GM23338 (cell line): Measurements from ENCODE around the gene CASQ2. TPM values are rescaled to one million over a fixed set of nuclear protein-coding genes. Genes with fewer than 3 reads are reported as not detected.

Source experiments
- ATAC-seq: fragments of 200-7000 bp; cut with Tn5 transposase; 3 replicates; pipeline ENCODE4 v1.9.1; 2020
- DNase-seq: peaks from one replicate; pipeline ENCODE4 v3.0.0-alpha.2; 2015; ENCODE audit warnings: low spot score
- H2AFZ ChIP-seq: fragments of 200-600 bp; sonication (generic); 2 replicates; pipeline ENCODE4 v1.8.0; 2016; ENCODE audit warnings: antibody characterized with exemption, mild to moderate bottlenecking, moderate library complexity
- H3F3A ChIP-seq: fragments of 200-600 bp; sonication (generic); replicated peaks from 2 replicates; pipeline ENCODE4 v1.8.0; 2017; ENCODE audit warnings: antibody characterized with exemption, mixed run types, low read depth
- H3K27ac ChIP-seq: fragments of 200-600 bp; sonication (generic); 2 replicates; pipeline ENCODE4 v1.6.1; 2016; ENCODE audit warnings: low read depth
- H3K27me3 ChIP-seq: fragments of 200-600 bp; sonication (generic); 2 replicates; pipeline ENCODE4 v1.8.0; 2016; ENCODE audit warnings: mild to moderate bottlenecking, mixed run types, moderate library complexity; ENCODE audit not compliant: insufficient read depth
- H3K36me3 ChIP-seq: fragments of 200-600 bp; sonication (generic); 2 replicates; pipeline ENCODE4 v1.8.0; 2016; ENCODE audit warnings: mild to moderate bottlenecking; ENCODE audit not compliant: insufficient read depth
- H3K4me1 ChIP-seq: fragments of 200-600 bp; sonication (generic); 2 replicates; pipeline ENCODE4 v1.8.0; 2016; ENCODE audit warnings: mild to moderate bottlenecking, moderate library complexity; ENCODE audit not compliant: insufficient read depth
- H3K4me2 ChIP-seq: fragments of 200-600 bp; sonication (generic); 2 replicates; pipeline ENCODE4 v1.7.1; 2017; ENCODE audit warnings: mixed run types
- H3K4me3 ChIP-seq: fragments of 200-600 bp; sonication (generic); 2 replicates; pipeline ENCODE4 v1.6.1; 2016; ENCODE audit warnings: mixed run types
- H3K79me2 ChIP-seq: fragments of 200-600 bp; sonication (generic); replicated peaks from 2 replicates; pipeline ENCODE4 v1.8.0; 2017; ENCODE audit warnings: mild to moderate bottlenecking; ENCODE audit not compliant: insufficient read depth
- H3K9me2 ChIP-seq: fragments of 200-600 bp; sonication (generic); 2 replicates; pipeline ENCODE4 v1.8.0; 2017; ENCODE audit not compliant: insufficient read depth
- H4K20me1 ChIP-seq: fragments of 200-600 bp; sonication (generic); replicated peaks from 2 replicates; pipeline ENCODE4 v1.8.0; 2017; ENCODE audit warnings: mild to moderate bottlenecking; ENCODE audit not compliant: insufficient read depth
- H3K27ac Mint-ChIP-seq: 2 replicates; pipeline ENCODE4 v1.8.0; 2020; ENCODE audit warnings: inconsistent platforms, mild to moderate bottlenecking, moderate library complexity, mixed read lengths
- H3K27me3 Mint-ChIP-seq: 3 replicates; pipeline ENCODE4 v1.8.0; 2022; ENCODE audit warnings: low read depth, mild to moderate bottlenecking, moderate library complexity, mixed read lengths, inconsistent platforms; ENCODE audit not compliant: insufficient read depth, poor library complexity
- H3K36me3 Mint-ChIP-seq: 3 replicates; pipeline ENCODE4 v1.8.0; 2021; ENCODE audit warnings: low read depth, mild to moderate bottlenecking, inconsistent platforms, moderate library complexity, mixed read lengths
- H3K4me1 Mint-ChIP-seq: 3 replicates; pipeline ENCODE4 v1.8.0; 2020; ENCODE audit warnings: mild to moderate bottlenecking, inconsistent platforms, mixed read lengths
- H3K4me3 Mint-ChIP-seq: 3 replicates; pipeline ENCODE4 v1.8.0; 2021; ENCODE audit warnings: moderate library complexity, mild to moderate bottlenecking, inconsistent platforms, mixed read lengths
- H3K9me3 Mint-ChIP-seq: 3 replicates; pipeline ENCODE4 v1.8.0; 2020; ENCODE audit warnings: moderate library complexity, mild to moderate bottlenecking, inconsistent platforms, mixed read lengths
- CREB1 ChIP-seq: fragments of 250-450 bp; sonication (Bioruptor Pico); IDR thresholded peaks from 2 replicates; pipeline ENCODE4 v1.5.0; 2020; ENCODE audit warnings: low read depth, mild to moderate bottlenecking, moderate library complexity
- EZH2 ChIP-seq: fragments of 200-600 bp; sonication (generic); IDR thresholded peaks from one replicate; pipeline ENCODE4 v1.8.0; 2017; ENCODE audit warnings: antibody characterized with exemption, mild to moderate bottlenecking, low read depth; ENCODE audit not compliant: unreplicated experiment
- EZH2phosphoT487 ChIP-seq: fragments of 200-600 bp; sonication (generic); IDR thresholded peaks from one replicate; pipeline ENCODE4 v1.8.1; 2018; ENCODE audit warnings: antibody characterized with exemption; ENCODE audit not compliant: unreplicated experiment
- NANOG ChIP-seq: IDR thresholded peaks from 2 replicates; pipeline ENCODE4 v1.6.1; 2016; ENCODE audit warnings: antibody characterized with exemption, borderline replicate concordance
- POLR2AphosphoS5 ChIP-seq: IDR thresholded peaks from 2 replicates; pipeline ENCODE4 v1.6.1; 2016; ENCODE audit warnings: antibody characterized with exemption, low read depth
- ZNF114 ChIP-seq: fragments of 250-450 bp; sonication (Bioruptor Pico); IDR thresholded peaks from 2 replicates; pipeline ENCODE4 v1.5.0; 2020; ENCODE audit warnings: mild to moderate bottlenecking, moderate library complexity
- polyA plus RNA-seq: library from polyadenylated mRNA; unstranded; fragments of >200 nt; fragmentation: Nextera tagmentation; extraction: Ambion mirVana; gene quantifications from 2 replicates; pipeline ENCODE4 v1.2.1, GENCODE V29; 2016
- total RNA-seq: library from RNA; depleted of rRNA; stranded (reverse); fragments of >200 nt; shearing (Covaris generic); gene quantifications from 2 replicates; pipeline ENCODE4 v1.2.3, GENCODE V29; 2014
- TF ChIP-seq, protein P1 (sequence below): IDR thresholded peaks from 2 replicates; pipeline ENCODE4 v1.6.1; 2016; ENCODE audit warnings: antibody characterized with exemption
- TF ChIP-seq, protein P2 (sequence below): IDR thresholded peaks from one replicate; pipeline ENCODE4 v1.6.1; 2018; ENCODE audit warnings: antibody characterized with exemption; ENCODE audit not compliant: unreplicated experiment

Gene CASQ2
- total and polyA plus RNA-seq, 2 experiments from 2014 or later, result not detected

DNA sequence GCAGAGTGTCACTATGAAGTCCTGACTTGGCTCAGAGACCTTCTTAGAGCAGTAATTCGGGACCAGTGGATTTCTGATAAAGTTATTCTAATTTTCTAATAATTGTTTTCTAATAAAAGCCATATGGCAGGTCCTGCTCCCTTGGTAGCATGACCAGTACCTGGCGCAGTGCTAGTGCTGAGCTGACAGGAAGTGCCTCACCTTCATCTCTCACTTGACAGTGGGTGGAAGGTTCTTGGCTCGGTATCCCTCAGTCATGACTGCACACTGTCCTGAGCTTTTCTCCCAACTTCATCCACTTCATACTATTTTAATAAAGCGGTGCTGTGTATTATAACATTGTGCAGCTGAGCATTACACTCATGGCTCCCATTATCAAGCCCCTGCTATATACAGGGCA lies 112.6 kb downstream of the CASQ2 start (continued):
- TF ChIP-seq, protein P1, sequence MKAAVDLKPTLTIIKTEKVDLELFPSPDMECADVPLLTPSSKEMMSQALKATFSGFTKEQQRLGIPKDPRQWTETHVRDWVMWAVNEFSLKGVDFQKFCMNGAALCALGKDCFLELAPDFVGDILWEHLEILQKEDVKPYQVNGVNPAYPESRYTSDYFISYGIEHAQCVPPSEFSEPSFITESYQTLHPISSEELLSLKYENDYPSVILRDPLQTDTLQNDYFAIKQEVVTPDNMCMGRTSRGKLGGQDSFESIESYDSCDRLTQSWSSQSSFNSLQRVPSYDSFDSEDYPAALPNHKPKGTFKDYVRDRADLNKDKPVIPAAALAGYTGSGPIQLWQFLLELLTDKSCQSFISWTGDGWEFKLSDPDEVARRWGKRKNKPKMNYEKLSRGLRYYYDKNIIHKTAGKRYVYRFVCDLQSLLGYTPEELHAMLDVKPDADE, result no peak
- no peak for TF ChIP-seq EZH2phosphoT487

DNA sequence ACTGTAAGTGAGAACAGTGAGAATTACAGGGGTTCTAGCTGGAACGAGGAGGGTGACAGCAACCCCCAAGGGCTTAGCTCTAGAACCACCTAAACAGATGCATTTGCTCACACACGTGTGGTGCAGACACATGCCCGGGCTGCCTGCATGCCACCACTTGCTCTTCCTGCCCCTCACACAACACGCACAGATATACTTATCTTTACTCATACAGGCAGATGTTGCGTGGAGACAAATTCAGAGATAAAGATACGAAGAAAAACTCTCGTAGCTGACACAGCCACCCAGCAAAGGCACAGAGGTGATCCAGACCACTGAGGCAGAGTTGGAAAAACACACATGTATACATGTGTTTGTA lies 113.2 kb downstream of the CASQ2 start:
- peaks cover 29% of the 10 kb centered on the region for H3K36me3 Mint-ChIP-seq
- Histone ChIP-seq H3K36me3 (no peaks in the 10 kb centered on the region), H3F3A (no peaks in the 10 kb centered on the region), H3K4me2 (no peak overlapping the region), H2AFZ (no peak overlapping the region), H3K4me3 (no peak overlapping the region), H3K27me3 (no peaks in the 10 kb centered on the region), H3K9me2 (0 out of 2 replicates have a peak, but pooled peaks cover 5% of the 10 kb centered on the region), H3K79me2 (peaks cover 63% of the 10 kb centered on the region), H3K4me1 (peaks cover 37% of the 10 kb centered on the region), H3K27ac (0 out of 2 replicates have a peak overlapping the region, but pooled peaks have one; percentile 78), H4K20me1 (no peaks in the 10 kb centered on the region; the same call in none of the 2 replicates)
- ATAC-seq (no peak), DNase-seq (no peak)
- no peaks in the 10 kb centered on the region for H3K9me3 Mint-ChIP-seq
- H3K27ac Mint-ChIP-seq, result peak overlapping the region; percentile 91
- H3K4me1 Mint-ChIP-seq, result peaks cover 45% of the 10 kb centered on the region
- no peak overlapping the region for H3K4me3 Mint-ChIP-seq
- H3K27me3 Mint-ChIP-seq, result peaks cover 2% of the 10 kb centered on the region
- TF ChIP-seq ZNF114 (CRISPR knock-in tag) (no peak), EZH2 (no peak)

DNA sequence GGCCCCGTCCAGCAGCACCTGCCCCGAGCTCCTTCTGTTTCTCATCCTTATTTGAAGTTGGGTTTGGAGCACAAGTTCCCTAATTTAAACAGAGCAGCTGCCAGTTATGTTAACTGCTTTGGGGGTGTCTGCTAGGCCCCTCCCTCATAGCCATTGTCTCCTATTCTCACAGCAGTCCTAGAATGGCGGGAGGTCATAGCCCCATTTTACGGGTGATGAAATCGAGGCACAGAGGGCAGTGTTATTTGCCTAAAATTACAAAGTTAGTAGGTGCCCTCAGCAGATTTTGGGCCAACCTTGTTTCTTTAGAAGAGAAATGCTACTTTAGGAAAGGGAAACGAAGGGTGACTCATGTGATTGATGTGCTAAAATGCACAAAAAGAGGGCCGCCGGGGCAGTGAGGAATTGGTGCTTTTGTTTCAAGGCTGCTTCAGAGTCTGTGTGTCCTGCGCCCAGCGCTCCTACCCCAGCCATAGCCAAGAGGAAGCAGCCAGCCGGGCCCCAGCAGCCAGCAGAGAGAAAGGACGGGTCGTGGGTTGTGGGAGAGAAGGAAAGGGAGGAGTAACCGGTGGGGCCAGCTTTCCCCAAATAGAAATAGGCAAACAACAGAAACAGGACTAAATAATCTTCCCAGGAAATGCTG lies 113.7 kb downstream of the CASQ2 start:
- Mint-ChIP-seq H3K36me3 (peaks cover 26% of the 10 kb centered on the region), H3K27ac (peak overlapping the region; percentile 91), H3K9me3 (no peaks in the 10 kb centered on the region), H3K27me3 (peaks cover 2% of the 10 kb centered on the region), H3K4me1 (peaks cover 41% of the 10 kb centered on the region), H3K4me3 (no peak overlapping the region)
- TF ChIP-seq POLR2AphosphoS5, result no peak
- TF ChIP-seq ZNF114 (CRISPR knock-in tag), result no peak
- no peak for TF ChIP-seq NANOG
- no peak for TF ChIP-seq CREB1 (CRISPR knock-in tag)
- TF ChIP-seq, protein P2, sequence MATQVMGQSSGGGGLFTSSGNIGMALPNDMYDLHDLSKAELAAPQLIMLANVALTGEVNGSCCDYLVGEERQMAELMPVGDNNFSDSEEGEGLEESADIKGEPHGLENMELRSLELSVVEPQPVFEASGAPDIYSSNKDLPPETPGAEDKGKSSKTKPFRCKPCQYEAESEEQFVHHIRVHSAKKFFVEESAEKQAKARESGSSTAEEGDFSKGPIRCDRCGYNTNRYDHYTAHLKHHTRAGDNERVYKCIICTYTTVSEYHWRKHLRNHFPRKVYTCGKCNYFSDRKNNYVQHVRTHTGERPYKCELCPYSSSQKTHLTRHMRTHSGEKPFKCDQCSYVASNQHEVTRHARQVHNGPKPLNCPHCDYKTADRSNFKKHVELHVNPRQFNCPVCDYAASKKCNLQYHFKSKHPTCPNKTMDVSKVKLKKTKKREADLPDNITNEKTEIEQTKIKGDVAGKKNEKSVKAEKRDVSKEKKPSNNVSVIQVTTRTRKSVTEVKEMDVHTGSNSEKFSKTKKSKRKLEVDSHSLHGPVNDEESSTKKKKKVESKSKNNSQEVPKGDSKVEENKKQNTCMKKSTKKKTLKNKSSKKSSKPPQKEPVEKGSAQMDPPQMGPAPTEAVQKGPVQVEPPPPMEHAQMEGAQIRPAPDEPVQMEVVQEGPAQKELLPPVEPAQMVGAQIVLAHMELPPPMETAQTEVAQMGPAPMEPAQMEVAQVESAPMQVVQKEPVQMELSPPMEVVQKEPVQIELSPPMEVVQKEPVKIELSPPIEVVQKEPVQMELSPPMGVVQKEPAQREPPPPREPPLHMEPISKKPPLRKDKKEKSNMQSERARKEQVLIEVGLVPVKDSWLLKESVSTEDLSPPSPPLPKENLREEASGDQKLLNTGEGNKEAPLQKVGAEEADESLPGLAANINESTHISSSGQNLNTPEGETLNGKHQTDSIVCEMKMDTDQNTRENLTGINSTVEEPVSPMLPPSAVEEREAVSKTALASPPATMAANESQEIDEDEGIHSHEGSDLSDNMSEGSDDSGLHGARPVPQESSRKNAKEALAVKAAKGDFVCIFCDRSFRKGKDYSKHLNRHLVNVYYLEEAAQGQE, result no peak
- TF ChIP-seq EZH2phosphoT487, result no peak
- DNase-seq, result peak; percentile 51
- Histone ChIP-seq H3K27ac (0 out of 2 replicates have a peak overlapping the region, but pooled peaks have one; percentile 78), H2AFZ (no peak overlapping the region), H3K9me2 (0 out of 2 replicates have a peak, but pooled peaks cover 5% of the 10 kb centered on the region), H3K36me3 (no peaks in the 10 kb centered on the region), H3F3A (no peaks in the 10 kb centered on the region), H3K4me2 (0 out of 2 replicates have a peak overlapping the region, but pooled peaks have one; percentile 27), H3K79me2 (peaks cover 64% of the 10 kb centered on the region), H3K4me1 (peaks cover 36% of the 10 kb centered on the region), H3K4me3 (no peak overlapping the region), H3K27me3 (no peaks in the 10 kb centered on the region), H4K20me1 (no peaks in the 10 kb centered on the region; the same call in none of the 2 replicates)
- ATAC-seq, result peak; percentile 63
